HUES48 (cell line): ENCODE results near the gene YTHDF1.

Experiments used
- H3K27ac ChIP-seq: one replicate; pipeline ENCODE4 v1.7.0; 2013; ENCODE audit warnings: low read depth, low read length, inconsistent platforms
- H3K27me3 ChIP-seq: 2 replicates; pipeline ENCODE4 v1.6.1; 2013; ENCODE audit warnings: mild to moderate bottlenecking, low read length; ENCODE audit not compliant: control insufficient read depth, insufficient read depth
- H3K36me3 ChIP-seq: 2 replicates; pipeline ENCODE4 v1.6.1; 2013; ENCODE audit warnings: low read length; ENCODE audit not compliant: control insufficient read depth, insufficient read depth
- H3K4me1 ChIP-seq: 2 replicates; pipeline ENCODE4 v1.6.1; 2013; ENCODE audit warnings: mild to moderate bottlenecking, low read length; ENCODE audit not compliant: control insufficient read depth, insufficient read depth
- H3K4me3 ChIP-seq: 2 replicates; pipeline ENCODE4 v1.5.1; 2013; ENCODE audit warnings: mild to moderate bottlenecking, low read depth, low read length
- H3K9ac ChIP-seq: 2 replicates; pipeline ENCODE4 v1.6.1; 2013; ENCODE audit warnings: mild to moderate bottlenecking, low read depth, low read length, moderate library complexity
- H3K9me3 ChIP-seq: 2 replicates; pipeline ENCODE4 v1.6.1; 2013; ENCODE audit warnings: low read length; ENCODE audit not compliant: control insufficient read depth, insufficient read depth

The YTHDF1 gene

DNA sequence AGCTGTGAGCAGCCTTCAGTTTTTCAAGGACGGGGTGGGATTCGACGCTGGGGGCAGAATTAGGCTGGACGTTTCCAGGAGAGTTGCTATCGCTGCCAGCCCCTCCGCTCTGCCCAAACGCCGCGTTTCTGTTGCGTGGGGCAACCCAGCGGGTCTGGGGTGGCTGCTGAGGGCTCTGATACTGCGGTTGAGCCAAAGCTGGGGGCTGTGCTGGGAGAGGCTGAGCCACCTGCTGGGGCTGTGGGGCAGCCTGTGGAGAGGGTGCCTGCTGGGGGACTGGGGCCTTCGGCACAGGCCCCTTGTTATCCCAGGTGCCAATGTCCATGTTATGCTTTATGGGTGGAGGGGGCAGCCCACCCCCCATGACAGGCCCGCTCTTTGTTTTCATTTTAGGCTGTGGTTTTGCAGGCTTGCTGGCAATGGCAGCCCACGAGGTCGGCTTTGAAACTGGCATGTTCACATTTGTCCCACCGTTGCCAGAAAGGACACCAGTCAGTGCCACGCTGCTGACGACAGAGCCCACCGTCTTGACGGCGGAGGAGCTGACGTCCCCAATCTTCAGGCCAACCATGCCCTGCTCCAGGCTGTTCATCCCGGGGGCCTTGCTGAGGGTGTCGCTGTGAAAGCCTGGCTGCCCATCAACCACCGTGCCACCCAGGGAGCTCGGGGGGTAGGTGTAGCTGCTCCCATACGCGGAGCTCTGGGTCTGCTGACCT is 13.0 kb downstream of the YTHDF1 start:
- H3K27ac ChIP-seq: no peak overlapping the region
- H3K36me3 ChIP-seq: peaks cover 75% of the 10 kb centered on the region
- H3K9me3 ChIP-seq: no peaks in the 10 kb centered on the region
- no peak overlapping the region for H3K4me3 ChIP-seq
- H3K4me1 ChIP-seq: no peaks in the 10 kb centered on the region
- no peak overlapping the region for H3K9ac ChIP-seq
- H3K27me3 ChIP-seq: no peaks in the 10 kb centered on the region

DNA sequence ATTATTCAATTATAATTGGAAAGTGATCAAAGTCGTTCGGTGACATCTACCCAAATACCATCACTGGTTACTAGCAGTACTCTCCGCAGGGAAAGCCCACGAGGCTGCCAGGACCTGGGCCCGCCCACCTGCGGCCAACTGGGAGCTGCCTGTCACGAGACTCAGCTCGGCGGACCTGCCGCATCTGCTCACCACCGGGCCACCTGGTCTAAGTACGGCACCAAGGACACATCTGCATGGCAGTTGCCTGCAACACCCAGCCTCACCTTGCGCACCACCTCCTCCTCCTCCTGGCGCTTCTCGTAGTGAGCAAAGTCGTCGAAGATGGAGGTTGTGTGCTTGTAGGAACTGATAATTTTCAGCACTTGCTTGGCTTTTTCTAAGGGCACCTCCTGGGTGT is 13.9 kb downstream of the YTHDF1 start:
- Histone ChIP-seq H3K4me1 (0 out of 2 replicates have a peak, but pooled peaks cover 4% of the 10 kb centered on the region), H3K36me3 (peaks cover 75% of the 10 kb centered on the region), H3K4me3 (no peak overlapping the region), H3K27ac (no peak overlapping the region), H3K9ac (no peak overlapping the region), H3K27me3 (no peaks in the 10 kb centered on the region), H3K9me3 (no peaks in the 10 kb centered on the region)

DNA sequence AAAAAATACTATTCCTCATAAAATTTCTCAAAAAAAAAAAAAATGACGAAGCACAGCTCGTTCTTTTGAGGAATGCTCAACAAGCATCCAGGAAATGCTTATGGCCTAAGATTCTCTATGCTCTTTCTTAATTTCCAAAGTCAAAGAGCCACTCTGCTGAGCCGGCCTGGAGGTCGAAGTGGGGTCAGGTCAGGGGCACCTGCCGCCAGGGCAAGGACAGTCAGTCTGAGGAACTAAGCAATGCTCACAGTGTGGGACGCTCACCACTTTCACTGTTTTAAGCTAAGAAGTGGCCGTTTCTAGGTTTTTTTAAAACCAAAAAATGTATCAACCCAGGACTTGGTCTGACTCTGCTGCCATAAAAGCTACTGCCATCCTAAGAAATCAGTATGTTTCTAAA is 17.3 kb downstream of the YTHDF1 start:
- H3K4me3 ChIP-seq: no peak overlapping the region
- no peaks in the 10 kb centered on the region for H3K9me3 ChIP-seq
- H3K36me3 ChIP-seq: peaks cover 68% of the 10 kb centered on the region
- 0 out of 2 replicates have a peak, but pooled peaks cover 4% of the 10 kb centered on the region for H3K4me1 ChIP-seq
- H3K27me3 ChIP-seq: no peaks in the 10 kb centered on the region
- no peak overlapping the region for H3K27ac ChIP-seq
- H3K9ac ChIP-seq: no peak overlapping the region

DNA sequence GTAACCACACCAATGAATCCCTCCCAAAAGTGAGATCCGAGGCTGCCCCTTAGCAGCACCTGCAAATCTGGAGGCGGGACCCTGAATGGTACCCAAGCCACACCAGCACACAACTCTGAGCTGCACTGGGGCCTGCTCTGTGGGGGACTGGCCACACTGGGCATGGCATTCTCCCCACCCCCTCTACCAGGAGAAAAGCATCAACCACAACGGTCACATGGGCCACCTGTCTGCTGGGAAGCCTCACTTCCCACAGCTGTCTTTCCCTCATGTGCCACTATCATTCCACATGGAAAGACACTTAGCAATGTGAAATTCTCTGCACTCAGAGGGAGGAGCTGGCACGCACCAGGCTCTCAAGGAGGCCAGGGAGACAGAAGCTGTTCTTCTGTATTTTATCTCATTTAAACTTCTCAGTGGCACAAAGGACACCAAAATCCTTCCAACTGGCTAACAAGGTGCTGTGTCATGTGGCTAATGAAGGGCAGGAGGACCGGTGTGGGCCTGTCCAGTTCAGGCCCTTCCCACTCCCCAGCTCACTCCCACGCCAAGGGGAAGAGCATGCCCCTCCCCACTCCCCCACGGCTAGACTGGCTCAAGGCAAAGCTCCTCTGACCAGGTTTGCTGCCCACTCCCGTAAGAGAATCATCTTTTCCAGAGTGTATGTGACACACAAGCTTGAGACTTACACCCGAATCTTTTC is 19.0 kb downstream of the YTHDF1 start:
- Histone ChIP-seq H3K9me3 (no peaks in the 10 kb centered on the region), H3K27me3 (no peaks in the 10 kb centered on the region), H3K4me1 (0 out of 2 replicates have a peak, but pooled peaks cover 4% of the 10 kb centered on the region), H3K36me3 (peaks cover 51% of the 10 kb centered on the region), H3K9ac (no peak overlapping the region), H3K27ac (no peak overlapping the region), H3K4me3 (no peak overlapping the region)

DNA sequence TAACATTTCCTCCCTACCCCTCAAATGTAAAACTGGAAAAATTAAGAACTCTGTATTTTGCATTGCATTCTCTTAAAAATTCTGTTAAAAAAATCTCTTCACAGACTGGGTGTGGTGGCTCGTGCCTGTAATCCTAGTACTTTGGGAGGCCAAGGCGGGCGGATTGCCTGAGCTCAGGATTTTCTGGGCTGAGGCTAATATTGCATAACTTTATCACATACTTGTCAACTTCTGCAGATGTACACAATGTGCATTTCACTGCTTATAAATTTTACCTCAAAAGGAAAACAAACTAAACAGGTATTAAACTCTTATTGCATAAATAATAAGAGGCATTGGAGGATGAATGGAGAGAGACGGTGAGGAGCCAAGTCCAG is 21.1 kb downstream of the YTHDF1 start:
- Histone ChIP-seq H3K9ac (no peak overlapping the region), H3K9me3 (no peaks in the 10 kb centered on the region), H3K4me3 (no peak overlapping the region), H3K36me3 (peaks cover 35% of the 10 kb centered on the region), H3K4me1 (0 out of 2 replicates have a peak, but pooled peaks cover 4% of the 10 kb centered on the region), H3K27ac (no peak overlapping the region), H3K27me3 (no peaks in the 10 kb centered on the region)

DNA sequence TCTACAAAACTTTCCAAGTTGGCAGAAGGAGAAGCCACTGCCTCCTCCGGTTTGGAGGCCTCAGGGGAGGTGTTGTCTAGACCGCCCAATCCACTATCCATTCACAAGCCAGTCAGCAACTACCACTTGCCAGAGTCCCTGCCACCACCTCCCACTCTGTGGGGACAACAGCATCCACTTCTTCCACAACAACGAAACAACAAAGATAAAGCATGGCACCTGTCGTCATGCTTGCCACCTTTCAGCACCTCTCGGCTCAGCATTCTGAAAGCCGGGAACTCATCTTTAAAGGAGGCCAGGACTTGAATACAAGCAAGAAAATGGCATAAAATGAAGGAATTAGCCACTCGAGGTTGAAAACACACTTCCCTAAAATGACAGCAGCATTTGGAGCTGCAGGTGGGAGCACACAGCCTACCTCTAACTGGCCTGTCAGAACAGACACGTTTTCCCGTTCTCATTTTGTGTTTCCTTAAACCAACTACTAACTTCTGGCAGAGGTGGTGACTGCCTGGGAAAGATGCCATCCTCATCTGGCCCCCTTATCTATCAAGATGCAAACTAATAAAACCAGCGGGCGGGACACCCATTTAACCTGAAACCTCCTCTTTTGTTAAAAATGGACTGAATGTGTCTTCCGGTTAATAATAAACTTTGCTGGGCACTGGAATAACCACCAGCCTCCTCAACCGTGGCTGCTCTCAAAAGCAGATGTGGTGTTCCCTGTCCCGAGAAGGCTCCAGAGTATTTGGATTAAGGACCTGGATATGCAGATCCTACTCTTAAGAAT is 21.7 kb downstream of the YTHDF1 start:
- Histone ChIP-seq H3K9ac (no peak overlapping the region), H3K4me3 (no peak overlapping the region), H3K36me3 (peaks cover 35% of the 10 kb centered on the region), H3K27me3 (no peaks in the 10 kb centered on the region), H3K27ac (no peak overlapping the region), H3K4me1 (0 out of 2 replicates have a peak, but pooled peaks cover 4% of the 10 kb centered on the region), H3K9me3 (no peaks in the 10 kb centered on the region)

DNA sequence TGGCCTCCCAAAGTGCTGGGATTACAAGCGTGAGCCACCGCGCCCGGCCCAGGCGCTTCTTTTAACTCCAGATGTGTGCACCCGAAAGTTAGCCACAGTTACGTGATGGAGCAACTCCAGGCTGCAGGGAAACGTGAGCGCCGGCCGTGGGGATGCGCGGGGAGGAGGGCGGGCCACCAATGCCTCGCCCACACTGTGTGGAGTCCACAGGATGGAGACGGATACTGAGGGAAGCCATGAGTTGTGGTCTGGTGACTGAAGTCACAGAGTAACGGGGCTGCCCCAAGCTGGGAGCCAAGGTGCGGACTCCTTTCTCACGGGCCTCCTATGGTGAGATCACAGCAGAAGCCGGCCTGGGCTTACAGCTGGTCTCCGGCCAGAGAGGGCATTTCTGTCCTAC is 23.2 kb downstream of the YTHDF1 start:
- H3K4me1 ChIP-seq: 0 out of 2 replicates have a peak, but pooled peaks cover 4% of the 10 kb centered on the region
- H3K9me3 ChIP-seq: no peaks in the 10 kb centered on the region
- peaks cover 31% of the 10 kb centered on the region for H3K36me3 ChIP-seq
- H3K27me3 ChIP-seq: no peaks in the 10 kb centered on the region
- H3K4me3 ChIP-seq: no peak overlapping the region
- H3K9ac ChIP-seq: no peak overlapping the region
- no peak overlapping the region for H3K27ac ChIP-seq

DNA sequence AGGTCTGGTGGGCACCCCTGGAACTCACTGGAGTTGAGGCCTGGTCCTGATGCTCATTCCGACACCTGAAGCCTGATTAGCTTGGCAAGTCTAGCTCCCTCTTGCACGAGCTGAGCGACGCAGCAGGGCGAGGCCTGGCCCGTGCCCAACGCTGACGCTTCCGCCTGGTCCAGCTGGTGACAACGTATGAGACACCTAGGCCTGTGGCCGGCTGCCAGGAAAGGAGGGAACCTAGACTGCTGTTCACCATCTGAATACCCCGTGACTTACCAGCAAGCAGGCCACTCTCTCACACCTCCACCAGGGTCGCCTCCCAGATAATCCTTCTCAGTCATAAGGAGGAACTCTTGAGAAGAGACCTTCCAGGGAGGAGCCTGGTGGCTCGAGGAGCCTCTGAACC is 24.5 kb downstream of the YTHDF1 start:
- H3K4me3 ChIP-seq: no peak overlapping the region
- peaks cover 18% of the 10 kb centered on the region for H3K36me3 ChIP-seq
- no peak overlapping the region for H3K27ac ChIP-seq
- H3K9ac ChIP-seq: no peak overlapping the region
- no peaks in the 10 kb centered on the region for H3K9me3 ChIP-seq
- H3K4me1 ChIP-seq: no peaks in the 10 kb centered on the region
- H3K27me3 ChIP-seq: no peaks in the 10 kb centered on the region

DNA sequence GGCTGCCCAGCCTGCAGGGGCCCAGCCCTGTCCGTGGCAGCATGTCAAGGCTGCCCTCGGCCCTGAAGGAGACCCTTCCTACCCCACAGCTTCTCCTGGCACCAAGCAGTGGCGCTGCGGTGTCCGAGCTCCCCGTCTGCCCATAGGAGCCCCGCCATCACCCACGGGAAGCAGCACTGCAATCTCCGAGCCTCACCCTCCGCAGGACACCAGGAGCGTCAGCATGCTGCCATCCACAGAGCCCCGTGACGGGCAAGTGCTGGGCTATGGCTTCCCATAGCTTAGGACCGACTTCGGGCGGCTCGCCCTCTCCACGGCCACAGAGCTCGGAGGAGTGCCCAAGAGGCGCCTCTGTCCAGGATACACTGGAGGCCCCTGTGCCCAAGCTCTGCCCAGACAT is 25.1 kb downstream of the YTHDF1 start:
- no peaks in the 10 kb centered on the region for H3K27me3 ChIP-seq
- H3K9ac ChIP-seq: no peak overlapping the region
- H3K36me3 ChIP-seq: peaks cover 12% of the 10 kb centered on the region
- H3K9me3 ChIP-seq: no peaks in the 10 kb centered on the region
- H3K27ac ChIP-seq: no peak overlapping the region
- no peaks in the 10 kb centered on the region for H3K4me1 ChIP-seq
- H3K4me3 ChIP-seq: no peak overlapping the region

DNA sequence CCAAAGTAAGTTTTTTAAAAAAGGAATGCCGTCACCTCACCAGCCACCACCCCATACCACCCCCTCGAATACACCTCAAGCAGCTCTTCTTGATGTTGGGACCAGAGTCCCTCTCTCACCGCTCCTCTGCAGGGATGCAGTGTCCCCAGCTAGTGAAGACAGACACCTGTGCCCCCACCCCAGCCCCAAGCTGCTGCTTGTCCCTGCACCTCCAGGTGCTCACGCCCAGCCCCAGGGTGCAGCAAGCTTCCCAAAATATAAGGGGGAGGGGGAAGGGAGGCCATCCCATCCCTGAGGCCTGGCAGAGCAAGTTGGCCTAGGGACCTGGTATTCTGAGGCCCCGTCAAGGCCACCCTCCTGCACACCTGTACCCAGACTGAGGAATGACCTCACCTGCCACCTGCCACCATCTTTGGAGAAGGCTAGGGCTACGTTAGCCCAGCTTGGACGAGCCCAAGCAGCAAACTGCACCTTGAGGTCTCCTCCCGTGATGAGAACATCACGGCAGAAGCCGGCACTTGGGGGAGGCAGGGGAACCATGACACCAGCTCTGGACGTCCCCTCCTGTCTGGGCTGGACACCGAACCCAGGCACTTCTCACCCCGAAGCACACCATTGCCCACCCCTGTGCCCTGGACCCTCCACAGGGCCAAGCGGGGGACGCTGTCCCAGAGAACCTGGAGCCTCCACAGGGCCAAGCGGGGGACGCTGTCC is 25.9 kb downstream of the YTHDF1 start:
- Histone ChIP-seq H3K27me3 (no peaks in the 10 kb centered on the region), H3K36me3 (peaks cover 4% of the 10 kb centered on the region), H3K9ac (no peak overlapping the region), H3K27ac (no peak overlapping the region), H3K9me3 (no peaks in the 10 kb centered on the region), H3K4me3 (no peak overlapping the region), H3K4me1 (no peaks in the 10 kb centered on the region)
